GM08714 (cell line): ENCODE data around the gene GTPBP1.

Source experiments
- H3K4me3 ChIP-seq: fragments of 200-500 bp; sonication (Bioruptor generic); 2 replicates; pipeline ENCODE4 v1.5.1; 2014; ENCODE audit warnings: mild to moderate bottlenecking, low read length, inconsistent platforms
- ZNF274 ChIP-seq: IDR thresholded peaks from 2 replicates; pipeline ENCODE4 v1.6.1; 2012; ENCODE audit warnings: mild to moderate bottlenecking, low read depth, low read length

The GTPBP1 gene

GRCh38 chr22:38697425-38698089 lies 8.2 kb upstream of the GTPBP1 start:
- TF ChIP-seq ZNF274, result no peak
- peak overlapping the region; percentile 17; the same call in 1 of the 2 replicates for H3K4me3 ChIP-seq

DNA sequence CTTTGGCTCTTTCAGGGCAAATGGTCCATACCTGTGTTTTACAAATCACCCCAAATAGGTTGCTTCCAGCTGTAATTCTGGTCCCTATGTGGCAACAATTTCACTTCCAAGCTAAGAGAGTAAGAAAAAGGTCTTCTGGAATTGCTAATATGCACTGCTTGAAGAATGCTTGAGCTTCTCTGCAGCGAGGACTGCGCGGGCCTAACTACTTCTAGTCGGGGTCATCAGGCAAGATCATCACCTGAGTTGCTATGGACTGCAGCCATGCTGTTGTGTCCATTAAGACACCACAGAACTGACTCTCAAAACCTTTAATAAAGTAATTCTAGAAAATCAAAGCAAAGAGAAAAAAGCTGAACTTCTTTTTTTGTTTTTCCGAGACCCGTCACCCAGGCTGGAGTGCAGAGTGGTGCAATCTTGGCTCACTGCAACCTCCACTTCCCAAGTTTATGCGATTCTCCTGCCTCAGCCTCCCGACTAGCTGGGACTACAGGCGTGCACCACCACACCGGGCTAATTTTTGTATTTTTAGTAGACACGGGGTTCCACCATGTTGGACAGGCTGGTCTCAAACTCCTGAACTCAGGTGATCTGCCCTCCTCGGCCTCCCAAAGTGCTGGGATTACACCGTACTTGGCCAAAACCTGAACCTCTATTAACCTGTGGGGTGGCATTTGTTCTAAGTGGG lies 7.2 kb upstream of the GTPBP1 start:
- peak overlapping the region; percentile 99 for H3K4me3 ChIP-seq
- TF ChIP-seq ZNF274, result no peak

DNA sequence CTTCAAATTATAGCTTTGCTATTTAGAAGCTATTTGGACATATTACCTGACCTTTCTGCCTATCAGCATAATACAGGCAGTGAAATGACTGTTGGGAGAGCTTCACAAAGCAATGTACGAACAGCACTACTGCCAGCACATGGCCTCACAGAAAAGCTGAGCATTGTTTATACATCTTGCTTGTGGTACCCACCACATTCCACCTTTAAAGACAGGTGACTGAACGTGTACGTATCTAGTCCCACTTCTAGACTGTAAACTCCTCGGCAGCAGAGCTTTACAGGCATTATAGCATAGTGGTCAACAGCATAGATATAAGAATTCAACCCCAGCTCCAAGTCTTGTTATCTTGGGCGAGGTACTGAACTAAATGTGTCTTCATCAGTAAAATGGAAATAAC lies 6.6 kb upstream of the GTPBP1 start:
- peak overlapping the region; percentile 99 for H3K4me3 ChIP-seq
- TF ChIP-seq ZNF274, result no peak

DNA sequence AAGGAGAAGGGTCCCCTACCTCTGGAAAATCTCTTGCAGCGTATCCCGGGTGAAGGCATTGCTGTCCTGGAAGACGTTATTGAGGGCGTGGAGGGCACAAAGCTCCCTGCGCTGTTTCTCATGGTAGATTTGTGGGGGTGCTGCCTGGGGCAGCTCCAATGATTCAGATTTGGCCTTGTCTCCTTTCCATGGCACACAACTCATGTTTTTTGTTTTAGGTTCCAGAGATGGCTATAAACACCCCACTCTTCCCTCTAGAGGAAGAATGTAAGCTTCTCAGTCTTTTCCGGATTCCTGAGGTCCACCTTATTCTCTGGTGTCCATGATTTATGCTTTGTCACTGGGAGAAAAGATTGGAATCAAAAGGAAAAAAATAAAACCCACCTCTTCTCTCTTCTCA lies 6.0 kb upstream of the GTPBP1 start:
- no peak for TF ChIP-seq ZNF274
- H3K4me3 ChIP-seq, result peak overlapping the region; percentile 99

DNA sequence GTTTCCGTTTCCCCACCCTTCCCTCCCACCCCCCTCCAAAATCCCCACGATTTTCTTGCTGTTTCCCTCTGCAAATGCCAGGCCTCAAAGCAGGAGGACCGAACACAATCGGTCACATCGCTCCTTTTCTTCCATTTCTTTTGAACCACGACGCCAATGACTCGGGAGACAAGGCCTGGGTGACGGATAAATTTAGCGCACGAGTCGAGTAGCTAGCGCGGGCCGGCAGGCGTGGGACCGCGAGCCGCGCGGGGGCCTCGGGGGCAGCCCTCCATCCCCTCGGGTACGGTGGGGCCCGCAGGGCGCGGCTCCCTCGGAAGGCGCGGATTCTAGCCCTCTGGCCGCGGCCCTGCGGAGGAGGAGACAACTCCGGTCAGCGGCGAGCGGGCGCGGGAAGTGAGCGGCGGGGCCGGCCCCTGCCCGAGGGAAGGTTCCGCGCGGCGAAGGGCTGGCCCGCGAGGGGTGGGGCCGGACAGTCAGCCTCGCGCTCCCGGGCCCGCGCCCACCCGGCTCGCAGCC lies 5.4 kb upstream of the GTPBP1 start:
- H3K4me3 ChIP-seq, result peak overlapping the region; percentile 99
- TF ChIP-seq ZNF274, result no peak

DNA sequence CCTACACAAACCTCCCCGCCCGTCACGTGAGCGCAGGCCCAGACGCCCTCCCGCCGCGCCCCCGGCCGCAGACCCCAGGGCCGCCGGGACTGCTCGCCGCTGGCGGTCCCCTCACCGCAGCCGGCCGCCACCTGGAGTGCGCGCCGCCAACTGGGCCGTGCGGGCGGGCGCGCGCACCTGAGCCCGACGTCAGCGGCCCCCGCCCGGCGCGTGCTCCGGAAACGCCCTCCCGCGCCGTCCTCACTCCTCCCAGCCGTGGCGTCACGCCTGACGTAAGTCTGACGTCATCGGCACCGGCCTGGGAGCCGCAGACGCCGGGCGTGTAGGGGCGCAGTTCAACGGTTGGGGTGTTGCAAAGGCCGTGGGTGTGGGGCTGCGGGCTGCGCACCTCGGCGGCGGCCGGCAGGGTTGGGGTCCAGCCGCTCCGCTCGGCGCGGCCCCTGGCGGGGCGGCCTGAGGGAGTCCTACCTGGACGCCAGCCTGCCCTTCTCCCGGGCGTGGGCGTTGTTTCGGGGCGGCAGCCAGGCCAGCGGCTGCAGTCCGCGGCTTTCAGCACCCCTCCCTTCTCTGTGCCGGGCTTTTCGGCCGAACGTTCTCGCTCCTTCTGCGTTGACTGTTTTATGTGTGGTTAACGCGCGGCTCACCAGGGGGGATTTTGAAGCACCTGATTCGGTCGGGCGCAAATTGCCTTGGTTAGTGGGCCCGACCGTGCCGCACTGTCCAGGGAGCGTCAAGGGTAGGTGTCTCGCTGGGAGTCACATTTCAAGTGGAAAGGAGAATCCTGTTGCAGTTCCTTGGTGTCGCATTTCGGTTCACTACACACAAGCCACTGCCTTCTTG lies 4.7 kb upstream of the GTPBP1 start, which contains the start of gene JOSD1:
Gene JOSD1, minus strand, starts transcription at position 155 of the 840 bp plus-strand sequence. CDS start 956 bp downstream, outside the sequence.
- no peak for TF ChIP-seq ZNF274
- H3K4me3 ChIP-seq, result peak within 1 kb of the TSS; percentile 99

GRCh38 chr22:38704654-38705234 lies 1.0 kb upstream of the GTPBP1 start:
- peak overlapping the region; percentile 50; the same call in 1 of the 2 replicates for H3K4me3 ChIP-seq
- TF ChIP-seq ZNF274, result no peak

DNA sequence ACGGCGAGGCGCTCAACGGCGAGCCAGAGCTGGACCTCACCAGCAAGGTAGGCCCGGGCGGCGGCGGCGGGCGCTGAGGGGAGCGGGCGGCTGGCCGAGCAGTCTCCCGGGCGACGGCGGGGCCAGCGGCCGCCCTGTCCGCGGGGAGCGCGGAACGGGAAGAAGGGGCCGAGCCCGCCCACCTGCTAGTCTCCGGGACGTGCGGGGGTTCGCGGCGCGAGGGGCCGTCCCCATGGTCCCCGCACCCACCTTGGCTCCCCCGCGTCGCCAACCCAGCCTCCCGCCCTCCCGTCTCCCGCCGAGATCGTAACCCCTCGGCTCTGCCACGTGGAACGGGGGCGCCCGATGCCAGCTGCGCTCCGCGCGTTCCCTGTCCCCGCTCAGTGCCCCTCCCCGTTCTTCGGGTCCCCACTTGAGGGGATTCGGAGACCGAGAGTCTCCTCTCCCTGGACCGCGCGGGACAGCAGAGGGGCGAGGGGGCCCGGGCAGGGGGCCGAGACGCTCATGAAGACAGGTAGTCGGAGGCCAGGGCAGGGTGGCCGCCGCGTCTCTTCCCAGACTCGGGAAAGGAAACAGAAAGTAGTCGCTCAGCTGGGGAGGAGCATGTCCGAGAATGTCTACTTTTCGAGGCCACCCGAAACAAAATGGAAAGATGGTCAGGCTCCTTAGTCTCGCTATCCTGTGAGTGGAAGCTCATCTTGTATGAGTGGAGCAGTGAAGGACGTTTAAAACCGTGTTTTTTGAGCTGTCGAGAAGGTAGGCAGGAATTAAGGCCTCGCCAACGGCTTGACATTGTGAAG lies 557 bp downstream of the GTPBP1 start:
- no peak for TF ChIP-seq ZNF274
- peak overlapping the region; percentile 98 for H3K4me3 ChIP-seq

- H3K4me3 ChIP-seq, result peak overlapping the region; percentile 98
- no peak for TF ChIP-seq ZNF274
Measured at GRCh38 chr22:38706901-38707195, 1.1 kb downstream of the GTPBP1 start.

GRCh38 chr22:38707346-38707745 lies 1.6 kb downstream of the GTPBP1 start:
- H3K4me3 ChIP-seq, result peak overlapping the region; percentile 98
- TF ChIP-seq ZNF274, result no peak

DNA sequence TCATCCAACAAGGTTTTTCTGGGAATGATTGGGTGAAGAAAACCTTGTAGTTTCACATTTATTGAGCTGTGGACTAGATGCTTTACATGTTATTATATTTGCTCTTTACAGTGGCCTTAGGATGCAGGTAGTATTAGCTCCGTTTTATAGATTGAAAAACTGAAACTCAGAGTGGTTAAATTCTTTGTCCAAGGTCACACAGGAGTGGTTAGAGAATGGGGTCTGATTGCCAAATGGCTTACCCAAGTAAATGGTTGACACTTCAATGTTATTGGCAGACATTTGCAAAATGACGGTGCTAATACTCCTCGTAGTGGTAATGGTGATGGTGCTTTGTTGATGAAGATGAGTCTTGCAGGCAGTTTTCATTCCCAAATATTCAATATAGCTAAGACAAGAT lies 2.2 kb downstream of the GTPBP1 start:
- peak overlapping the region; percentile 98 for H3K4me3 ChIP-seq
- TF ChIP-seq ZNF274, result no peak

- H3K4me3 ChIP-seq, result no peak overlapping the region; the same call in 1 of the 2 replicates
- no peak for TF ChIP-seq ZNF274
Measured at GRCh38 chr22:38709306-38709705, 3.6 kb downstream of the GTPBP1 start.

- no peak for TF ChIP-seq ZNF274
- no peak overlapping the region for H3K4me3 ChIP-seq
Measured at GRCh38 chr22:38710351-38710750, 4.6 kb downstream of the GTPBP1 start.
